IMR-90 (cell line): ENCODE data around the gene EBF3. TPM values are rescaled to one million over a fixed set of nuclear protein-coding genes. Genes with fewer than 3 reads are reported as not detected.

Experiments used
- ATAC-seq: fragments of 200-7000 bp; cut with Tn5 transposase; 2 replicates; pipeline ENCODE4 v1.9.1; 2020; ENCODE audit warnings: low read depth, mild to moderate bottlenecking, moderate library complexity
- BruUV-seq: library from RNA; stranded (reverse); fragments of 400-500 nt; replicated peaks from 2 replicates; lab custom pipeline; 2021; lab: Mats Ljungman, UMichigan
- CTCF ChIA-PET: fragments of 300-600 bp; formaldehyde crosslinking; extraction: SDS; loops from one replicate; lab custom pipeline; 2021; ENCODE audit warnings: antibody characterized with exemption; lab: Yijun Ruan, JAX
- POLR2A ChIA-PET: fragments of 300-600 bp; sonication (Branson Sonifier 250); formaldehyde crosslinking; loops from one replicate; lab custom pipeline; 2022; ENCODE audit warnings: antibody characterized with exemption; ENCODE audit not compliant: unreplicated experiment; lab: Charles Lee
- DNase-seq: peaks from one replicate; pipeline ENCODE4 v3.0.0; 2013
- H2AFZ ChIP-seq: replicated peaks from 2 replicates; pipeline ENCODE3; 2013; ENCODE audit warnings: low read length, mild to moderate bottlenecking; ENCODE audit not compliant: poor library complexity
- H2AK5ac ChIP-seq: 2 replicates; pipeline ENCODE4 v1.6.1; 2013; ENCODE audit warnings: low read depth, low read length, inconsistent platforms
- H2AK9ac ChIP-seq: replicated peaks from 2 replicates; pipeline ENCODE3; 2013; ENCODE audit warnings: mild to moderate bottlenecking, low read depth, low read length, moderate library complexity; ENCODE audit not compliant: poor library complexity
- H2BK120ac ChIP-seq: 2 replicates; pipeline ENCODE4 v1.6.1; 2013; ENCODE audit warnings: low read depth, low read length, inconsistent platforms
- H2BK15ac ChIP-seq: 3 replicates; pipeline ENCODE4 v1.6.1; 2013; ENCODE audit warnings: low read depth, low read length, inconsistent platforms
- H2BK20ac ChIP-seq: 2 replicates; pipeline ENCODE4 v1.6.1; 2013; ENCODE audit warnings: low read depth, mild to moderate bottlenecking, inconsistent platforms, low read length, moderate library complexity
- H2BK5ac ChIP-seq: 2 replicates; pipeline ENCODE4 v1.6.1; 2013; ENCODE audit warnings: mild to moderate bottlenecking, low read depth, low read length, inconsistent platforms; ENCODE audit not compliant: poor library complexity, severe bottlenecking
- H3K14ac ChIP-seq: replicated peaks from 2 replicates; pipeline ENCODE4 v1.6.1; 2013; ENCODE audit warnings: low read depth, low read length, inconsistent platforms
- H3K18ac ChIP-seq: 2 replicates; pipeline ENCODE4 v1.6.1; 2013; ENCODE audit warnings: low read depth, low read length, control low read depth
- H3K23ac ChIP-seq: 2 replicates; pipeline ENCODE4 v1.6.1; 2013; ENCODE audit warnings: low read depth, low read length, inconsistent platforms
- H3K27ac ChIP-seq: 2 replicates; pipeline ENCODE4 v1.5.1; 2013; ENCODE audit warnings: mild to moderate bottlenecking, control low read depth, low read length; ENCODE audit not compliant: insufficient read depth
- H3K27me3 ChIP-seq: 2 replicates; pipeline ENCODE4 v1.6.1; 2013; ENCODE audit warnings: low read length; ENCODE audit not compliant: control insufficient read depth, insufficient read depth
- H3K36me3 ChIP-seq: 2 replicates; pipeline ENCODE4 v1.6.1; 2013; ENCODE audit warnings: low read length, mixed read lengths; ENCODE audit not compliant: control insufficient read depth, insufficient read depth
- H3K4ac ChIP-seq: 2 replicates; pipeline ENCODE4 v1.6.1; 2013; ENCODE audit warnings: low read depth, low read length, inconsistent platforms
- H3K4me1 ChIP-seq: 2 replicates; pipeline ENCODE4 v1.6.1; 2013; ENCODE audit warnings: low read length, mixed read lengths; ENCODE audit not compliant: control insufficient read depth, insufficient read depth
- H3K4me2 ChIP-seq: 2 replicates; pipeline ENCODE4 v1.6.1; 2013; ENCODE audit warnings: low read depth, mild to moderate bottlenecking, control low read depth, low read length, moderate library complexity
- H3K4me3 ChIP-seq: 2 replicates; pipeline ENCODE4 v1.5.1; 2013; ENCODE audit warnings: low read depth, mild to moderate bottlenecking, control low read depth, low read length, moderate library complexity; ENCODE audit not compliant: insufficient read depth
- H3K56ac ChIP-seq: 2 replicates; pipeline ENCODE4 v1.6.1; 2013; ENCODE audit warnings: low read length, inconsistent platforms; ENCODE audit not compliant: insufficient read depth; ENCODE audit errors: extremely low read depth
- H3K79me1 ChIP-seq, 2 experiments: 2 replicates each; pipeline ENCODE4 v1.6.1; 2013; ENCODE audit warnings: low read length in 2 of 2, inconsistent platforms in 1 of 2, low read depth in 1 of 2
- H3K9ac ChIP-seq: 2 replicates; pipeline ENCODE4 v1.6.1; 2013; ENCODE audit warnings: low read depth, low read length, control low read depth
- H3K9me1 ChIP-seq: 2 replicates; pipeline ENCODE4 v1.6.1; 2013; ENCODE audit warnings: low read length, inconsistent platforms; ENCODE audit not compliant: insufficient read depth
- H3K9me3 ChIP-seq: 2 replicates; pipeline ENCODE4 v1.6.1; 2013; ENCODE audit warnings: low read length; ENCODE audit not compliant: control insufficient read depth, insufficient read depth
- H4K20me1 ChIP-seq: 2 replicates; pipeline ENCODE4 v1.6.1; 2013; ENCODE audit warnings: low read length, inconsistent platforms; ENCODE audit not compliant: insufficient read depth
- H4K5ac ChIP-seq: 2 replicates; pipeline ENCODE4 v1.6.1; 2013; ENCODE audit warnings: mild to moderate bottlenecking, low read depth, low read length, control low read depth
- H4K8ac ChIP-seq, 2 experiments: 2 replicates each; pipeline ENCODE4 v1.6.1; 2013; ENCODE audit warnings: low read depth in 2 of 2, low read length in 2 of 2, control low read depth in 1 of 2, inconsistent platforms in 1 of 2
- H4K91ac ChIP-seq: 2 replicates; pipeline ENCODE4 v1.6.1; 2013; ENCODE audit warnings: low read depth, low read length, inconsistent platforms; ENCODE audit not compliant: insufficient read depth
- CHD1 ChIP-seq: IDR thresholded peaks from 2 replicates; pipeline ENCODE4 v1.6.1; 2012; ENCODE audit warnings: low read depth, low read length, improper control_type of control experiment
- FOS ChIP-seq: fragments of 150-350 bp; IDR thresholded peaks from 2 replicates; pipeline ENCODE4 v1.6.1; 2016; ENCODE audit warnings: low read depth, low read length
- MAZ ChIP-seq: IDR thresholded peaks from 2 replicates; pipeline ENCODE4 v1.6.1; 2012; ENCODE audit warnings: low read depth, mild to moderate bottlenecking, low read length, improper control_type of control experiment, moderate library complexity, borderline replicate concordance
- MXI1 ChIP-seq: IDR thresholded peaks from 2 replicates; pipeline ENCODE4 v1.6.1; 2012; ENCODE audit warnings: low read depth, mild to moderate bottlenecking, low read length, moderate library complexity, borderline replicate concordance
- NFE2L2 ChIP-seq: fragments of 150-350 bp; IDR thresholded peaks from 2 replicates; pipeline ENCODE4 v1.6.1; 2016; ENCODE audit warnings: low read depth, mild to moderate bottlenecking, low read length
- RAD21 ChIP-seq: IDR thresholded peaks from 2 replicates; pipeline ENCODE4 v1.6.1; 2012; ENCODE audit warnings: low read length, improper control_type of control experiment
- RCOR1 ChIP-seq: IDR thresholded peaks from 2 replicates; pipeline ENCODE4 v1.6.1; 2012; ENCODE audit warnings: mild to moderate bottlenecking, low read length, improper control_type of control experiment; ENCODE audit not compliant: insufficient replicate concordance
- RFX5 ChIP-seq: IDR thresholded peaks from 2 replicates; pipeline ENCODE4 v1.8.0; 2012; ENCODE audit warnings: low read depth, mild to moderate bottlenecking, low read length, moderate library complexity
- WGBS, 2 experiments: methylation state at CpG; one replicate each; pipeline versions ENCODE4 v1.1.5 to v1.1.7; 2013; ENCODE audit warnings: missing lambda C conversion rate in 2 of 2; ENCODE audit not compliant: insufficient read length in 1 of 2; ENCODE audit errors: extremely low coverage in 2 of 2; 5-methylcytosine and 5-hydroxymethylcytosine counted together
- dilution Hi-C: fragments of 300-500 bp; cut with HindIII; formaldehyde crosslinking; loops from one replicate; pipeline ENCODE4 v1.14.3; 2018; ENCODE audit warnings: low sequenced_read_pairs; ENCODE audit not compliant: unreplicated experiment
- in situ Hi-C: fragments of 300-500 bp; cut with MboI; formaldehyde crosslinking; loops from 3 replicates; pipeline ENCODE4 v1.14.3; 2019; ENCODE audit warnings: low sequenced_read_pairs, inconsistent platforms, mixed read lengths
- intact Hi-C: fragments of 100-400 bp; cut with micrococcal nuclease; formaldehyde crosslinking; loops from 2 replicates; pipeline ENCODE4 v1.10.0; 2022
- polyA plus RNA-seq, 3 experiments: library from polyadenylated mRNA; depleted of rRNA; stranded (reverse); fragments of >200 nt; gene quantifications; 2 replicates each; pipeline ENCODE4 v1.2.3, GENCODE V29; 2012; ENCODE audit warnings: low replicate concordance in 1 of 3
- total RNA-seq: library from RNA; depleted of rRNA; stranded (reverse); fragments of >200 nt; gene quantifications from 2 replicates; pipeline ENCODE4 v1.2.3, GENCODE V29; 2012
- TF ChIP-seq, protein P1 (sequence below): fragments of 150-350 bp; IDR thresholded peaks from 2 replicates; pipeline ENCODE4 v1.6.1; 2016; ENCODE audit warnings: low read depth, mild to moderate bottlenecking, low read length, moderate library complexity, borderline replicate concordance
- TF ChIP-seq, protein P2 (sequence below): fragments of 150-350 bp; IDR thresholded peaks from 2 replicates; pipeline ENCODE4 v1.6.1; 2017; ENCODE audit warnings: mild to moderate bottlenecking, antibody characterized with exemption, low read length, low read depth

The EBF3 gene
- total and polyA plus RNA-seq, 2 of the 4 experiments (the other 2 are of a cell fraction): 0.36 to 0.70 TPM

DNA sequence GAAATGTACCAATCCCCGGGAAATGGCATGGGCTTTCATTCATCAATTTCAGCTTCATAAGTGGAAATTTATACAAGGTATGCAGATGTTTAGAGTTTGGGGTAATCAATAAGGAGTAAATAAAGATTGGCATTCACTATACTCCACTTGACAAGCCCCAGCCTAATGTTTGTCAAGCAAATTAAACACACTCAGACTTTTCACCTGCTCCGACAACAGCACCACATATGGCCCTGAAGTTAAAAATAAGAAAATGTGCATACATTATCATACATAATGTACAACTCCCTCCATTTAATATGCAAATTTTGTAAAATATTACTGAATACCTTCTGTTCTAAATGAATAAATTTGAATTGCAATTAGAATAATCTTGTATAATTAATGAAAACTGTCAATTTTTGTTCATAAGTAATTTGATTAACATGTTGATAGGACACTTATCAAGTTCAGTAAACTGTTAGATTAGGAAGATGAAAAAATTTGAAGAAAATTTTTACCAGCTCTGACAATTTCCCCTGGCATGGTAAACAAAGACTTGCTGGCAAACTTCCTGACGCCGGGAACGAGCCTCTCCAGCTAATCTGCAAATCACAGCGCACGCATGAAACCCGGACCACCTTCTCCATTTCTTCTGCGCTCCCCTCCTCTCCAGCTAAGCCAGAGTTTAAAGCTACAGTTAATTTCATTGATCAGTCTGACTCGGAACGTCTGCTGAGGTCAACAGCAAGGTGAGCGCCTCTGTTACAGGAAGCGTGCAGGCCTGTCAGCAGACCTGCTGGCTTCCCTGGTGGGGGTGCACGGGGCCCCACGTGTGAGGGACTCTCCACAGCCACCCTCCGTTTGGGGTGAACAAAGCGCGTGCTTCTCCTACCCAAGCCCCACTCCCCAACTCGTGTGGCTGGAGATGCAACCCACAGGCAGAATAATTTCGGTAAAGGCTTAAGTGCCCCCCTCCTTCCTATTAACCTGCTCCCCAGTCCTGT lies 70.7 kb downstream of the EBF3 start:
- BruUV-seq: no TSS peak
- H4K91ac ChIP-seq: no peak overlapping the region
- TF ChIP-seq, protein P1, sequence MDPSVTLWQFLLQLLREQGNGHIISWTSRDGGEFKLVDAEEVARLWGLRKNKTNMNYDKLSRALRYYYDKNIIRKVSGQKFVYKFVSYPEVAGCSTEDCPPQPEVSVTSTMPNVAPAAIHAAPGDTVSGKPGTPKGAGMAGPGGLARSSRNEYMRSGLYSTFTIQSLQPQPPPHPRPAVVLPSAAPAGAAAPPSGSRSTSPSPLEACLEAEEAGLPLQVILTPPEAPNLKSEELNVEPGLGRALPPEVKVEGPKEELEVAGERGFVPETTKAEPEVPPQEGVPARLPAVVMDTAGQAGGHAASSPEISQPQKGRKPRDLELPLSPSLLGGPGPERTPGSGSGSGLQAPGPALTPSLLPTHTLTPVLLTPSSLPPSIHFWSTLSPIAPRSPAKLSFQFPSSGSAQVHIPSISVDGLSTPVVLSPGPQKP: no peak
- TF ChIP-seq NFE2L2 (no peak), RFX5 (no peak), RCOR1 (no peak), FOS (no peak), MAZ (no peak), RAD21 (no peak), MXI1 (no peak), CHD1 (no peak)
- TF ChIP-seq, protein P2, sequence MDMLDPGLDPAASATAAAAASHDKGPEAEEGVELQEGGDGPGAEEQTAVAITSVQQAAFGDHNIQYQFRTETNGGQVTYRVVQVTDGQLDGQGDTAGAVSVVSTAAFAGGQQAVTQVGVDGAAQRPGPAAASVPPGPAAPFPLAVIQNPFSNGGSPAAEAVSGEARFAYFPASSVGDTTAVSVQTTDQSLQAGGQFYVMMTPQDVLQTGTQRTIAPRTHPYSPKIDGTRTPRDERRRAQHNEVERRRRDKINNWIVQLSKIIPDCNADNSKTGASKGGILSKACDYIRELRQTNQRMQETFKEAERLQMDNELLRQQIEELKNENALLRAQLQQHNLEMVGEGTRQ: no peak
- H3K9me3 ChIP-seq: peaks cover 2% of the 10 kb centered on the region; the same call in 1 of the 2 replicates
- no peak overlapping the region for H3K4me3 ChIP-seq
- no peak overlapping the region for H3K27ac ChIP-seq
- dilution Hi-C loops (no loop called here), intact Hi-C loops (no loop called here), in situ Hi-C loops (no loop called here)
- H3K27me3 ChIP-seq: no peaks in the 10 kb centered on the region; the same call in 1 of the 2 replicates
- no peak overlapping the region for H3K56ac ChIP-seq
- no peaks in the 10 kb centered on the region for H3K4me1 ChIP-seq
- ATAC-seq (no peak), DNase-seq (no peak)
- no peaks in the 10 kb centered on the region; the same call in 1 of the 2 replicates for H4K20me1 ChIP-seq
- H2AK5ac ChIP-seq: no peak overlapping the region
- H3K4me2 ChIP-seq: no peak overlapping the region
- H3K23ac ChIP-seq: no peak overlapping the region
- CTCF ChIA-PET: no interaction called here
- H2BK15ac ChIP-seq: no peak overlapping the region
- no peak overlapping the region for H4K5ac ChIP-seq
- no peak overlapping the region for H2BK120ac ChIP-seq
- POLR2A ChIA-PET: no interaction called here
- no peak overlapping the region for H3K4ac ChIP-seq
- no peaks in the 10 kb centered on the region for H3K79me1 ChIP-seq
- WGBS, 2 experiments: 10% methylated on average over 7 of the region's 20 CpGs; no CpG with 5 or more reads in 1 of the 2 experiments
- H2BK5ac ChIP-seq: no peak overlapping the region
- no peak overlapping the region for H2BK20ac ChIP-seq
- H2AFZ ChIP-seq: no peak overlapping the region
- H3K14ac ChIP-seq: no peak overlapping the region
- no peaks in the 10 kb centered on the region for H3K9me1 ChIP-seq
- H3K36me3 ChIP-seq: no peaks in the 10 kb centered on the region
- H3K9ac ChIP-seq: no peak overlapping the region
- no peak overlapping the region for H2AK9ac ChIP-seq
- no peak overlapping the region for H4K8ac ChIP-seq
- H3K18ac ChIP-seq: no peak overlapping the region
